ENCODE data around the gene ATF1.
"Not testable (repeated sequence)": the region's sequence is repeated elsewhere in the genome, so short reads cannot be mapped to it uniquely, and the experiment has no call there.

The ATF1 gene

DNA sequence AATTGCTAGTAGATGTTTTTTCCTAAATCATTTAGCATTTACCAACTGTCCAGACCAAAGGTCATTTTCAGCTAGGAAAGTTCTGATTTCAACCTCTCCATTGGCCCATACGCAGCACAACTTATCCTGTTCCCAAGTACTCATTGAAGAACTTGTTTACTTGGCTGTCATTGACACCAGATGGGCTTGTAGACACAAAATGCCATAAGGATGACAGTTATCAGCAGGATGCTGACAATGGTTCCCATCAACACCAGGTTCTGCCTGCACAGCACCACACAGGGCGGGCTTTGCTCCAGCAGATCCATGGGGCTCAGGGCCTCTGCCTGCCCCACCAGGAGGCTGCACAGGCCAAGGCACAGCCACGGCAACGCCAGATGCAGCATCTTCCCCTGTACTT, 42.3 kb downstream of the ATF1 start:
- no peak for DNase-seq

DNA sequence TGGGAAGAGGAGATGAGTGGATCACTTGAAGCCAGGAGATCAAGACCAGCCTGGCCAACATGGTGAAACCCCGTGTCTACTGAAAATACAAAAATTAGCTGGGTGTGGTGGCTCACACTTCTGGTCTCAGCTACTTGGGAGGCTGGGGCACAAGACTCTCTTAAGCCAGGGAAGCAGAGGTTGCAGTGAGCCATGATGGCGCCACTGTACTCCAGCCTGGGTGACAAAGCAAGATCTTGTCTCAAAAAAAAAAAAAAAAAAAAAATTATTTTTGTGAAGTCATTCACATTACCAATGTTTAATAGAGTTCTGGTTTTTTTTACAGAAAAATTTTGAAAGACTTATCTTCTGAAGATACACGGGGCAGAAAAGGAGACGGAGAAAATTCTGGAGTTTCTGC, 45.2 kb downstream of the ATF1 start:
- not testable (repeated sequence) for DNase-seq

DNA sequence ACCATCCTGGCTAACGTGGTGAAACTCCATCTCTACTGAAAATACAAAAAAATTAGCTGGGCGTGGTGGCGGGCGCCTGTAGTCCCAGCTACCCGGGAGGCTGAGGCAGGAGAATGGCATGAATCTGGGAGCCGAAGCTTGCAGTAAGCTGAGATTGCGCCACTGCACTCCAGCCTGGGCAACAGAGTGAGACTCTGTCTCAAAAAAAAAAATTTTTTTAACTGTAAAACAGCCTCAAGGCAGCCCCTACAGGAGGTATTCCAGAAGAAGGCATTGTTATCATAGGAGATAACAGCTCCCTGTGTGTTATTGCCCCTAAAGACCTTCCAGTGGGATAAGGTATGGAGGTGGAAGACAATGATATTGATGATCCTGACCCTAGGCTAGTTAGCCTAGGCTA, 51.0 kb downstream of the ATF1 start:
- DNase-seq: not testable (repeated sequence)

DNA sequence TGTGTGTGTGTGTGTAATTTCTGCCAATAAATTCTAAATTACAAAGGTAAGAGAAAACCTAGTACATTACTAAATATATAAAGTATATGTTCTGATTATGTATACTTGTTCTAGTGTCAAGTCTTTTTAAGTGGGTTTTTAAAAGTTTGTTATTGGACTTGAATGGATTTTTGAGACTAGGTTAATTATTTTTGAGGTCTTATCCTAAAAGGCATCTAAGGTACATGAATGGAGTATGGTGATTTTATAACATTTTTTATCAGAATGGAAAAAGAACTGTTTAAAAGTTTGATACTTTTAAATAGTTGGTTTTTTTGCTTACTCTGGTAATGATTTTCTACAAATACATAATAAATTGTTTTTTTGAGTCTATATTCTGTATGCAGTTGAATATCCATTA, 56.3 kb downstream of the ATF1 start:
- no peak for DNase-seq

DNA sequence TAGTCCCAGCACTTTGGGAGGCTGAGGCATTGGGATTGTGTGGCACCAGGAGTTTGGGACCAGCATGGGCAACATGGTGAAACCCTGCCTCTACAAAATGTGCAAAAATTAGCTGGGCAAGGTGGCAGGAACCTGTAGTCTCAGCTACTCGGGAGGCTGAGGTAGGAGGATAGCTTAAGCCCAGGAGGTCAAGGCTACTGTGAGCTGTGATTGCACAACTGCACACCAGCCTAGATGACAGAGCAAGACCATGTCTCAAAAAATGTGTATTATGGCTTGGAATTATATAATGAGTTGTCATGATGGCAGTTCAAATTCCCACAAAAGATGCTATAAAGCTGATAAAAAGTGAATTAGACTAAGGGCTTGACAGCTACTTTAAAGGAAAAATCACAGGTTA, 58.2 kb downstream of the ATF1 start:
- DNase-seq: no peak

DNA sequence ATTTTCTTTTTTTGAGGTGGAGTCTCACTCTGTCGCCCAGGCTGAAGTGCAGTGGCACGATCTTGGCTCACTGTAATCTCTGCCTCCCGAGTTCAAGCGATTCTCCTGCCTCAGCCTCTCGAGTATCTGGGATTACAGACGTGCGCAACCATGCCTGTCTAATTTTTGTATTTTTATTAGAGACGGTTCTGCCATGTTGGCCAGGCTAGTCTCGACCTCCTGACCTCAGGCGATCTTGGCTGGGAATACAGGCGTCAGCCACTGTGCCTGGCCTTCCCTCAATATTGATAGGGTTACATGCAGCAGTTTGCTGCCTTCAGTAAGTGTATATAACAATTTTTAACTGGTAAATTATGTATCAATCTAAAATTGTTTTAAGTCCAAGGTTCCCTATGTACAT, 59.8 kb downstream of the ATF1 start:
- not testable (repeated sequence) for DNase-seq

DNA sequence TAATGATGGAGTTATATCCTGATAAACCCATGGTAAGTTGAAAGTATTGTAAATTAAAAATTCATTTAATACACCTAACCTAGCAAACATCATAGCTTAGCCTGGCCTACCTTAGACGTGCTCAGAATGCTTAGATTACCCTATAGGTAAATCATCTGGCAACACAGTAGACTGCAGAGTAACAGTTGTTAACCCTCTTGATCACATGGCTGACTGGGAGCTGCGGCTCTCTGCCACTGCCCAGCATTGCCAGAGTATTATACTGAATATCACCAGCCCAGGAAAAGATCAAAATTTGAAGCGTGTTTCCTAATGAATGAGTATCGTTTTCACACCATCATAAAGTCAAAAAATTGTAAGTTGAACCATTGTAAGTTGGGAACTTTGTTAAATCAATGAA, 61.0 kb downstream of the ATF1 start:
- DNase-seq: no peak

DNA sequence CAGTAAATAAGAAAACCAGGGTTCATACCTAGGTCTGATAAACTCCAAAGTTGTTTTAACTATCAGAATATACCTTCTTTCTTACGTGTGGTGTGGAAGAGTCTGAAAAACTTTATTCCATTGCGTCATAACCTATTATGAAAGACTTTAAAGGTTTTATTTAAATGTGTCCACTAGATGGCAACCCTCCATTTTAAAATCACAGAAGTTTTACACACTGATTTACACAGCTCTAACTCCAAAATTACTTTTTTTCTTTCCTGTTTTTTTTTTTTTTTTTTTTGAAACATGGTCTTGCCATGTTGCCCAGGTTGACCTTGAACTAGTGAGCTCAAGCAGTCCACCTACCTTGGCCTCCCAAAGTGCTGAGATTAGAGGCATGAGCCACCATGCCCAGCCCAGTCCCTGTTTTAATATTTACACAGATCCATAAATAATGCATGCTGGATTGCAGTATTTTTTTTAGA, 61.5 kb downstream of the ATF1 start:
- peak in 1 of 2 experiments; percentile 32 for DNase-seq

DNA sequence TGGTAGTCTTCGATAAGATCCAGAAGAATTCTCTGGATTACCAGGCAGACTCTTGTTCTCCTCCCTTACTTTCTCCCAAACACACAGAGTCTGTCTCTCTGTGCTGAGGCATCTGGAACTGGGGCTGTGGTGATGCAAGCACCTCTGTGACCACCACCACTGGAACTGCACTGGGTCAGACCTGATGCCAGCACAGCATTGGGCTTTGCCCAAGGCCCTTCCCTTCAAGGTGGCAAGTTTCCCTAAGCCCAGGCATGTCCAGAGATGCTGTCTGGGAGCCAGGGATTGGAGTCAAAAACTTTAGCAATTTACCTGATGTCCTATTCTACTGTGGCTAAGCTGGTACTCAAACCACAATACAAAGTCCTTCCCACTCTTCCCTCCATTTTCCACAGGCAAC, 64.2 kb downstream of the ATF1 start:
- no peak for DNase-seq

DNA sequence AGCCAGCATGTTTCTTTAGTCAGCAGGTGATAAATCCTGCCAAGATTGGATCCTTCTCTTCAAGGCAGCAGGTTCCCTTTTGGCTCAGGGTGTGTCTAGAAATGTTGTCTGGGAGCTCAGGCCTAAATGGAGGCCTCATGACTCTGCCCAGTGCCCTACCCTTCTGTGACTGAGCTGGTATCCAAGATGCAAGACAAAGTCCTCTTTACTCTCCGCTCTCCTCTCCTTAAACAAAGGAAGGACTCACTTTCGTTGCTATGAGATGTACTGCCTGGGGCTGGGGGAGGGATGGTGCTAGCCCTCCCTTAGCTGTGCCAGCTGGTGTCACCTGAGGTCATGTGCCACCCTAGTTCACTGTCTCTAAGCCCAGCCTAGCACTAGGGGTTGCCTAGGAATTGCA, 65.0 kb downstream of the ATF1 start:
- no peak for DNase-seq

DNA sequence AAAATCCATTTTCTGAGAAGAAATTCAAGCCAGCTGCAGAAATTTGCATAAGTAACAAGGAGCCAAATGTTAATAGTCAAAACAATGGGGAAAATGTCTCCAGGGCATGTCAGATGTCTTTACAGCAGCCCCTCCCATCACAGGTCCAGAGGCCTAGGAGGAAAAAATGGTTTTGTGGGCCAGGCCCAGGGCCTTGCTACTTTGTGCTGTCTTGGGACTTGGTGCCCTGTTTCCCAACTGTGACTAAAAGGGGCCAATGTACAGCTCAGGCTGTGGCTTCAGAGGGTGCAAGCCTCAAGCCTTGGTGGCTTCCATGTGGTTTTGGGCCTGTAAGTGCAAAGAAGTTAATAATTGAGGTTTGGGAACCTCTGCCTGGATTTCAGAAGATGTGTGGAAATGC, 69.9 kb downstream of the ATF1 start:
- DNase-seq: not testable (repeated sequence)

DNA sequence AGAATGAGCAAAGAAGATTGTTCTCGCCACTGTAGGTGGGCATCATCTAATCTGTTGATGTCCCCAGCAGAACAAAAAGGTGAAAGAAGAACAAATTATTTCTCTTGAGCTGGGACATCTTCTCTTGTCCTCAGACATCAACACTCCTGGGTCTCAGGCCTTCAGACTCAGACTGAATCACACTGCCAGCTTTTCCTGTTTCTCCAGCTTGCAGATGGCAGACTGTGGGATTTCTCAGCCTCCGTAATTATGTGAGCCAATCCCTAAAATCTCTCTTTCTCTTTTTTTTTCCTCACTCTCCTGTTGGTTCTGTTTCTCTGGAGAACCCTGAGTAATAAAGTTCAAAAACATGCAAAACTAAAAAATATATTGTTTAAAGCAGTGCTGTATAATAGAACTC, 75.1 kb downstream of the ATF1 start:
- peak in 1 of 2 experiments; percentile 28 for DNase-seq

DNA sequence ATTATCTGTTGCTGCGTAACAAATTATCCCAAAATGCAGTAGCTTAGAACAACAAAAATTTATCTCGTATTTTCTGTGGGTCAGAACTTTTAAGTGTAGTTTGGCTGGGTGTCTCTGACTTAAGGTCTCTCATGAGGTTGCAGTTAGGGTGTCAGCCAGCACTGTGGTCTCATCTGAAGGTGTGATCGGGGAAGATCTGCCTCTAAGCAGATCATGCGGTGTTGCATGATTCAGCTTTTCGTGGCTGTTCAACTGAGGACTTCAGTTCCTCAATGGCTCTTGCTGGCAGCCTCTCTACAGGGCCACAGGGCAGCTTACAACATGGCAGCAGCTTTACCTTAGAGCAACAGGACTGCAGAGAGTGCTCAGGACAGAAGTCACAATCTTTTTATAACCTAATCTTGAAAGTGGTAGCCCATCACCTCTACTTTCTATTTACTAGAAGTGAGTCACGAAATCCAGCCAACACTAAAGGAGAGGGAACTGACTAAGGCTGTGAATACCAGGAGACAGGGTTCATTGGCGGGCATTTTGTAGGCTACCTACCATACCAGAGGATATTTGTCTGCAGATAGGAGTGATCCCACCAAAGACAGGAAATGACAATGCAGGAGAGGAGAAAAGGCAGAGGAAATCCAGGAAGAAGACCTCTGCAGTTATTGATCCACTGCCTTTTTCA, 77.0 kb downstream of the ATF1 start:
- DNase-seq: no peak

DNA sequence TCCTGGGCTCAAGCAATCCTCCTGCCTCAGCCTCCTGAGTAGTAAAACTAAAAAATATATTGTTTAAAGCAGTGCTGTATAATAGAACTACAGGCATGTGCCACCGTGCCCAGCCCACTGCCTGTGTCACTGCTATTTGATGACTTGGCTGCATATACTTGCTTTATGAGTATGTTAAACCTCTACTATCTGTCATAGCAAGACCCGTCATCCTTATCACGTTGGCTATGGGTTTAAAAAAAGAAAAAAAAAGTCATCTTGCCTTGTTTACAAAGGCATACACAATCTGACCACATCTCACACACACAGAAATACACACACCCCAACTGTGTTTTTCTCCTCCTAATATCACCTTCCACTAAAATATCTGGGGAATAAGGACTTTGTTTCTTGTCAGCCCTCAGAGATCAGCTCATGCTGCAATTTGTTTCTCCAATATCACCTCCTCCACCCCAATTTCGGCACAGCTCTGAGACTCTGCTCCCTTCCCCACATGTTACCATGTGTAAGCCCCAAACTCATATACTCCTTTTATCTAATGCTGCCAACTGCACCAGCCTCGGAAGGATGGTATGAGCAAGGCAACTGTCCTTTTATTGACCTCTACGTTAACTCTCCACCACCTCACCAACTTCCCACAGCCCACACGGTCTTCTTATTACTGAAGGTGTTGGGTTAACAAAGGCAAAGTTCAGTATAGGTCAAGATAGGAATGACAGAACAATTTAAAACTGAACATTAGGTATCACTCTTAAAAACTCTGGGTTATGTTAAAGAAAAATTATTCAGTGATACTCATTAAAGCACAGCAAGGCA, 78.0 kb downstream of the ATF1 start:
- DNase-seq: no peak

DNA sequence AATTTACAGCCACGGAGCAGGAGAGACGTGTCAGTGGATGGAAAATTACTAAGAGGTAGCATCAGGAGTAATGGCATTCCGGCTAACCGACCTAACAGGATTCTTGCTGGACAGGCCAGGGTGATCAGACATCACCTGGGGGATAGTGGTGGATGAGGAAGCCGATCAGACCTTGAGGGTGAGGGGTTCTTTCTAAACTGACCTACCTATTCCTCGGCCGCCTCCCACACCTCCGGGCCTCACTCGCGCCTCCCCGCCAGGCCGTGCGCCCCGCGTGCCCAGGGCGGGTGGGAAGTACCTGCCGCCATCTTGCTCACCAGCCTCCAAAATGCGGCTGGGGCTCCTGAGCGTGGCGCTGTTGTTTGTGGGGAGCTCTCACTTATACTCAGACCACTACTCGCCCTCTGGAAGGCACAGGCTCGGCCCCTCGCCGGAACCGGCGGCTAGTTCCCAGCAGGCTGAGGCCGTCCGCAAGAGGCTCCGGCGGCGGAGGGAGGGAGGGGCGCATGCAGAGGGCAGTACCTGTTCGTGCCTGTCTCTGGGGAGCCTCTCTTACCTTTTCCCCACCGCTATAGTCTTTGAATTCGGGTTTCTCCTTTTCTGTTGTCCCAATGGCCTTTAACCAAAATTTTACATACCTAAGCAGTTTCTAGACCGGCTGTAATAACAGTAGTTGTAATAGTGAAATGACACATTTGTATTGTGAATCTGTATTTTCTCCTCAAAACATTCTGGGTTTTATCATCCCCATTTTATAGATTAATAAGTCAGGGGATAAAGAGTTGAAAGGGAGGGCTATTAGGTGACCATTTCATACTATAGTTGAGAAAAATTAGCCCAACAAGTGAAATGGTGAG, 79.0 kb downstream of the ATF1 start, which contains the start of gene TMPRSS12:
TSS of gene TMPRSS12 (plus strand) at position 290 of the 857 bp plus-strand sequence. CDS start at position 329, 39 bp downstream.
- no peak for DNase-seq

DNA sequence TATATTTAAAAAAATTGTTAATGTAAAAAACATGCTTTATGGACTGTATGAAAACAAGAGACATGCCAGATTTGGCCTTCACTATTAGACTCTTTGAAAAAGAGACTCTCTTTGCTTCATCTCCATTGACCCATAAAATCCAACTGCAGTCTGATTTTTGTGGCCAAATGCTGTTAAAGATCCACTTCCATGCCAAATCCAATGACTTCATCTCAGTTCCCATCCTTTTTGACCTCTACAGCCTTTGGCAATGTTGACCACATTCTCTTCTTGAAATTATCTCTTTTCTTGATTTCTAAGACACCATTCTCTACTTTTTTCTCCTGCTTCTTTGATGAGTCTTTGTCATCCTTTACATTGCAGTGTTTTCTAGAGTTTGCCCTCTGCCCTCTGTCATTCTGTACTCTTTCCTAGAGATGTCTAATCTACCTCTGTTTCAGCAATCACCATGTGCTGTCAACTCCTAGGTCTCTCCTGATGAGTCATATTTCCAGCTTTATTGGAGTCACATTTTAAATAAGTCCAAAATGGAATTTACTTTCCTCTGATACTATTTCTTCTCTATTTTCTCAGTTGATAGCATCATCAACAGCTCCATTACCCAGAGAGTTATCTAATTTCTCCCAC, 81.2 kb downstream of the ATF1 start:
- no peak for DNase-seq

DNA sequence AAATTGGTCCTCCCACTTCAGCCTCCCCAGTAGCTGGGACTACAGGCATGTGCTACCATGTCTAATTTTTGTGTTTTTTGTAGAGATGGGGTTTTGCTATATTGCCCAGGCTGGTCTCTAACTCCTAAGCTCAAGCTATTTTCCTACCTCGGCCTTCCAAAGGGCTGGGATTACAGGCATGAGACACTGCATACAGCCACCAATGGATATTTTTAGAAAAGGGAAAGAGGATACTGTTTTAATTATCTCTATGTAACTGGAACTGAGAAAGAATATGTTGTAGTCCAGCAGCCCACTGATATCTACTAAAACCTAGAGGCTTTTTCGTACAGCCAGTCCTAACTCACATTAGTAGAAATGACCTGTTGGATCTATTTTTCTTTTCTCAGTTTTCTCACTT, 85.1 kb downstream of the ATF1 start:
- DNase-seq: no peak

DNA sequence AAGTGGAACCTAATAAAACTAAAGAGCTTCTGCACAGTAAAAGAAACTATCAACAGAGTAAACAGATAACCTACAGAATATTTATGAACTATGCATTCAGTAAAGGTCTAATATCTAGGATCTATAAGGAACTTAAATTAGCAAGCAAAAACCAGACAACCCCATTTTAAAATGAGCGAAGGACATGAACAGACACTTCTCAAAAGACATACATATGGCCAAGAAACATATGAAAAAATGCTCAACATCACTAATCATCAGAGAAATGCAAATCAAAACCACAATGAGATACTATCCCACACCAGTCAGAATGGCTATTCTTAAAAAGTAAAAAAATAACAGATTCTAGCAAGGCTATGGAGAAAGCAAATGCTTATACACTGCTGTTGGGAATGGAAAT, 91.3 kb downstream of the ATF1 start:
- DNase-seq: not testable (repeated sequence)

DNA sequence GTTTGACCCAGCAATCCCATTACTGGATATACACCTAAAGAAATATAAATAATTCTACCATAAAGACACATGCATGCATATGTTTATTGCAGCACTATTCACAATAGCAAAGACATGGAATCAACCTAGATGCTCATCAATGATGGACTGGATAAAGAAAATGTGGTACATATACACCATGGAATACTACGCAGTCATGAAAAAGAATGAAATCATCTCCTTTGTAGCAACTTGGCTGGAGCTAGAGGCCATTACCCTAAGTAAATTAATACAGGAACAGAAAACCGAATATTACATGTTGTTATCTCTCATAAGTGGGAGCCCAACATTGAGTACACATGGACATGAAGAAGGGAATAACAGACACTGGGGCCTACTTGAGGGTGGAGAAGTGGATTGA, 91.8 kb downstream of the ATF1 start:
- DNase-seq: not testable (repeated sequence)

DNA sequence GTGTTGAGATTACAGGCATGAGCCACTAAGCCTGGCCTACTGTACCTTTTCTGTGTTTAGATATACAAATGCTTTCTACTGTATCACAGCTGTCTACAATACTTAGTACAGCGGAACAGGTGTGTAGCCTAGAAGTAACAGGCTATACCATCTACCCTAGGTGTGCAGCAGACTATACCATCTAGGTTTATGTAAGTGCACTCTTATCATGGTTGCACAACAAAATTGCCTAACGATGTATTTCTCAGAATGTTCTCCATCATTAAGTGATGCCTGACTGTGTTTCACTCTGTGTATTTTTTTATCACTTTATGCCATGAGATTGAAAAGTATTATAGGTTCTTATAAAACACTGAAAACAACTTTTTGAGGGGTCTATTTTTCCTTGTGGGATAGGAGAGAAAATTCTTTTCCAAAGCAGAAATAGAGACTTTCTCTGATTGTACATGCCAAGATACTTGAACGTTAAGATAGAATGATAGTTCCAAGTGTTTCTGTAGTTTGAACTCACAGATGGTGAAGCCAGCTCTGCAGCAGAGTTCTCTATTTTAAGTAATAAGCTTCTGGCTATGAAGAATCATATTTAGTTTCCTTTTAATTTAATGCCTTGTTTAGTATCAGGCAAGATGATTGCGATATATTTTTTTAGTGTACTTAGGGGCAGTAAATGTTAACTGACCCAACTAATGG, 95.9 kb downstream of the ATF1 start:
- DNase-seq: no peak

DNA sequence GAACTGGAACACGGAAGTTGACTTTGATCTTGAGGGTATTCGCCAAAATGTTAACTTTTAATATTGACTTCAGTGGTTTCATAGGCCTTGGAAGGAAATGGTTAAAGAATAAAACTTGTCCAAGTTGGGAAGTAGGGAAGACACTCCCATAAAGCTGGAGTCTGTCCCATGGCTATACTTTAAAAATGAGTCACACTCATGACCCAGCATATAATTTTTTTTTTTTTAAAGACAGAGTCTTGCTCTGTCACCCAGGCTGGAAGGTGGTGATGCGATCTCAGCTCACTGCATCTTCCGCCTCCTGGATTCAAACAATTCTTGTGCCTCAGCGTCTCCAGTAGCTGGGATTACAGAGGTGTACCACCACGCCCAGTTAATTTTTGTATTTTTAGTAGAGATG, 98.4 kb downstream of the ATF1 start:
- DNase-seq: no peak

DNA sequence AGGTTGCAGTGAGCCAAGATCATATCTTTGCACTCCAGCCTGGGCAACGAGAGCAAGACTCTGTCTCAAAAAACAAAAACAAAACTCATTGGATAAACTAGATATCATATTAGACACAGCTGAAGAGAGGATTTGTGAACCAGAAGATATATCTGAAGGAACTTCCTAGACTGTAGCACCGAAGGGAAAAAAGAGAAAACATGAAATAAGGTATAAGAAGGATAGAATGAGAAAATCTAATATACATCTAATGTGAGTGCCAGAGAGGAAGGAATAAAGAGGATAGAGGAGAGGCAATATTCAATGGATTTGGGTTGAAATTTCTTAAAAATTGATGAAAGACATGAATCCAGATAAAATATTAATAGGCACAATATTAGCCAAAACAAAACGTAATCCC, 101.4 kb downstream of the ATF1 start:
- no peak for DNase-seq
